ENCODE results near the gene CTSA.

DNA sequence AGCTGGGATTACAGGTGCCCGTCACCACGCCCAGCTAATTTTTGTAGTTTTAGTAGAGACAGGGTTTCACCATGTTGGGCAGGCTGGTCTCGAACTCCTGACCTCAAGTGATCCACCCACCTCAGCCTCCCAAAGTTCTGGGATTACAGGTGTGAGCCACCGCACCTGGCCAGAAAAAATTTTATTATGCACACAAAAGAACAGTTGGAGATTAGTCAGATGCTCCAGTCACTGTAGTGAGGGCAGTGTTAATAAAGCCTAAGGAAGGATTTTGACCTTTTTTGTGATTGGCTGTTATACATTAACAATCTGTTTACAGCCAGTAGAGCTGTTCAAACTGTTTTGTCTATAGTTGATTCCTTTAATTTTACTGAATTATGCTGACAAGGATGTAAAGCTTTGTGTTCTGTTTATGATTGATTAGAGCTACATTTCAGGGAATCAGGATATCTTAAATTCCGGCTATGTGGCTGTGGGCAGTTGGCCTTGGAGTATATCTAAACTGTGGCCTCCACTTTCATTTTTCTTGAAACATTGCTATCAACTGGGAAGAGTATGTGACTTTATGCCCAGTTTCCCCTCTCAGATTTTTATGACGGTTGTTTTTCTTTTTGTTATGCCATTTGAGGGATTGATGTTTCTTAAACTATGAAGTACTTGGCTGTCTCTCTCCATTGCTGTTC, 23.9 kb upstream of the CTSA start:
- TF ChIP-seq CTCF (IDR thresholded peaks at IDR 0.05; ENCODE audit: low read depth, low read length) (no peak), EZH2phosphoT487 (IDR thresholded peaks at IDR 0.05; ENCODE audit: low read depth) (no peak)

All from OCI-LY3 (cell line).